ENCODE measurements around the gene PLEKHF1.
"Not testable (repeated sequence)": the region's sequence is repeated elsewhere in the genome, so short reads cannot be mapped to it uniquely, and the experiment has no call there.

Gene PLEKHF1

DNA sequence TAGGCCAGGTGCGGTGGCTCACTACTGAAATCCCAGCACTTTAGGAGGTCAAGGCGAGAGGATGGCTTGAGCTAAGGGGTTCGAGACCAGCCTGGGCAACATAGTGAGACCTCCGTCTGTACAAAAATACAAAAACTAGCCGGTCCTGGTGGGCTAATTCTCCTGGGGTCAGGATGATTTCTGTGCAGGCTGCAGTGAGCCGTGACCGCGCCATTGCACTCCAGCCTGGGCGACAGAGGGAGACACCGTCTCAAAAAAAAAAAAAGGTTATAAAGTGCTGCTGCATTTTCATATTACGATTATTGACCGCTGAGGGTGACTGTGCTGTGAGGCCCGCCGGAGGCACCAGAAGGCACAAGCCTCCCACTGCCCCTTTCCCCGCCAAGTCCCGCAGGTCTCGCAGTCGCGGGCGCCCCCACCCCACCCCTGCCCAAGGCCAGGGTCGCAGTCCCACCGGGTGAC, 477 bp upstream of the PLEKHF1 start:
- no peak for DNase-seq (ENCODE audit: low read depth in 2 of 2)

DNA sequence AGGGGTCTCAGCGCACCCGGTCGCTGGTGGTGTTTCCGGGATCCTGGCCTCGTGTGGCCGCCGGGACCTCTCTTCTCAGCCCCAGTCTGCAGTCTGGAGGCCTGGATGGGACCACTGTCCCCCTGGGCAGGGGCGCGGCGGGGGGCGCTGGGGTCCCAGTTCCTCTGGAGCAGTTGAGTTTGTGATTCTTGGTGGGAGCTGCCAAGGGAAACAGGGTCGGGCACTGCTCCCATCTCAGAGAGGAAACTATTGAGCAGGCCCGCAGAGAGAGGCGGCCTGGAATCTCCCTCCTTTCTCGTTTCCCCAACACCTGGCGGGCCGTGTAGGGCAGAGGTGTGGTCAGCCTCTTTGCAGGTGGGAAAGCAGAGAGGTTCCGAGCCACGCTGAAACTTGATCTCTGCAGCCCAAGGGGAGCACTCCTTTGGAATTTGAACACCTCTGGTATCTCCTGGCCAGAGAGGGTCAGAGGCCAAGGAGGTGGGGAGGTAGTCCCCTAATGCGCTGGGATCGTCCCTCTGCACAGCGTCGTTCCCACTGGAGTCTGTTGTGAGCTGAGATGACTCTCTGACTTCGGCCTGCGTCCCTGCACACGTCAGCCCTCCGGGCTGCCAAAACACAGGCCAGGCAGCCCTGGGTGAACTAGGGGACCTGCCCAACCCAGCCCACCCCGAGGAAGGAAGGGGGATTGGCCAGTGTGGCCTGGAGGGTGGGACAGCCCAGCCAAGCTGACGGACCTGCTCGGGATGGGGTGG, 741 bp downstream of the PLEKHF1 start:
- no peak for DNase-seq (ENCODE audit: low read depth in 2 of 2)

DNA sequence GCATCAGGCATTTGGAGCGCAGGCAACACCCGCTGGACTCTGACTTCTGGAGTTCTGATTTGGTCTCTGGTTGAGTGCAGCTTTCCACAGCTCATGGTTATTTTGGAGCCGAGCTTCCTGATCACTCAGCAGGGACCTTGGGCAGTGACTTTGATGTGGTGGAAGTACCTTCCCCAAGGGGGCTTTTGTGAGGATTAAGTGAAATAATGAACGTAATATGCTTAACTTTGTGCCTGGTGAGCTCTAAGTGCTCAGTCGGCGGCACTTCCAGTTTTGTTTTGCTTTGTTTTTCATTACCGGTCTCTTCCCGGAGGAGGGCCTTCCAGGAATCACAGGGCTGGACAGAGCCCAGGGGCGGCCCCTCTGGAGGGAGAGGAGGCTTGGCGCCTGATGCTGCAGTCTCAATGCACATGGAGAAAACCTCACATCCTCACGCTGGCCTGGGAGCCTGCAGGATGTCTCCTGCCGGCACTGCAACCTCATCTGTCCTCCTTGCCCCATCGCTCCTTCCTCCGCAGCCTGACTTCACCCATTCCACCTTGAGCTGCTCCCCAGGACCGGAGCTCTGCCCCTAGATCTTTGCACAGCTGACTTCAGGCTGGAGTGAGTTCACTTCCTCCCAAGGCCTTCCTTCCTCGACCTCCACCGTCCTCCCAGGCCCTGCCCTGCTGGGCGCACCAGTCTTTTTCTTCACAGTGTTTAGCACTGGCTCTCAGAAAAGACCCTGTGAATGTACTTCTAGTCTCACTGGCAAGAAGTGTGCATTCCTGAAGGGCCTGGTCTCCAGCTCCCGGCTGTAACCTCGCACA, 1.5 kb downstream of the PLEKHF1 start:
- no peak for DNase-seq (ENCODE audit: low read depth in 2 of 2)

DNA sequence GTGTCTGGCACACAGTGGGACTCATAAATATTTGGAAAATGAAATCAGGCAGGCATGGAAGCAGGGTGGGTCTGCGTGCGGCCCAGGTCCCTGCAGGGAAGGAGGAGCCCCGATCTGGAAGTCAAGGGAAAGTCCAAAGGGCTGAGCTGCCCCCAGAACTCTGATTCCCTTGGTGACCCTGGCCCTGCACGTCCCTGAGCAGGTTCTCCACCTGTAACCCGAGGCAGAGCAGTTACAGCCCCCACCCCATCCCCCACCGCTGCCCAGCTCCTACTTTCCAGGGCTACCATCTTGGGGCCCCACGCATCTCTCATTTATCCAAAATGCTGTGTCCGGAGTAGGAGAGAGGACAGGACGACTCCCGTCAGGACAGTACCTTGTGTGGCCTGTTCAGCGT, 2.1 kb downstream of the PLEKHF1 start:
- no peak for DNase-seq (ENCODE audit: low read depth in 2 of 2)

DNA sequence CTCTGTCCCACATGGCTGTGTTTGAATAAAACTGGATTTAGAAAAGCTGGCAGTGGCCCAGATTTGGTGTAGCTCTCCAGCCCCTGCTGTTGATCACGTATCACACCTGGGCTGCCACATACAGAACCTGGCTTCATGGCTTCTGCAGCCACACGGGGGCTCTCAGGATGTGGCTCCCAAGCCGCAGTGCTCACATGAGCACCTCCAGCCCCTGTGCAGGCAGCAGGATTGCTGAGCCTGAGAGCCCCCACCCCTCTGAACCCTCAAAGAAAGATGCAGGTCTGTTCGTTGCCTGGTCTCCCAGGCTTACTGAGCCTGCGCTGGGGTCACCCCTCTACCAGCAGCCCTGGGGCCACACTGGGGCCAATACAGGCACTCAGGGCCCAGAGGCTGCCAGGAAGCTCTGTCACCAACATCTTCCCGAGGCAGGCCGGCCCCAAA, 2.7 kb downstream of the PLEKHF1 start:
- peak in 1 of 2 donors; percentile 45 for DNase-seq (ENCODE audit: low read depth in 2 of 2)

DNA sequence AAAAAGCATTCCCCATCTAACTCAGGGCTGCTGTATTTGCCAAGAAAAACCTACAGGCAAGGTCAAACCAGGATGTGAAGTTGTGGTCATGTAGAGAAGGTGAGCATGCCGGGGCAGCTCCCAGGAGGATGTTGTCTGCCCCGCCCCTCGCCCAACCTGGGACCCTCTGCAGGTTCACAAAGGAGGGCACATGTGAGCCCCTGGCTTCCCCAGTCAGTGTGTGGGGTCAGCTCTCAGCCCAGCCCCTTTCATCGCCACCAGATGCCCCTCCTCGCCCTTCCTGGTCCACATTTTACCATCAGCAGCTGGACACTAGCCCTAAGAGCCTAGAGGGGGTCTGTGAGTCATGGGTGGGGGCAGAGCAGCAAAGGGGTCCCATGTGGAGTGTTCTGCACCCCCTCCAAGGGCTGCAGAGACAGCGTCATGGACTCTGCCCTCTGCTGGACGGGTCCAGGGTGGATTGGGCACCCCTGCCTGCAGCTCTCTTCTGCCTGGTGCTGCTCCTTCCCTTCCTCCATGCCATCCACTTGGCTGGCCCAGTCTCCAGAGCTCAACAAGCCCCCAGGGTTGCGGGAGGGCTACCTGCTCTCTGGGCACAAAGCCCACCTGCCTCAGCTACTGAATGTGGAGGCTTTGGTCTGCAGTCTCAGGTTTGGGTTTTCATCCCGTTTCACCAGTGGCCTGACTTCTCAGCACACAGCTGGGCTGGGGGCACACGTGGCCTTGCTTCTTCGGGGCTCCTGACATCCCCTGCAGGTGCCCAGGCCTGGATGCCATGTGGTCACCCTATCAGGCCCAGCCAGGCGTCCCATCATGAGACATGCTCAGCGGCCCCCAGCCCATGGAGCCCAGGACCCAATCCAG, 3.7 kb downstream of the PLEKHF1 start:
- no peak for DNase-seq (ENCODE audit: low read depth in 2 of 2)

DNA sequence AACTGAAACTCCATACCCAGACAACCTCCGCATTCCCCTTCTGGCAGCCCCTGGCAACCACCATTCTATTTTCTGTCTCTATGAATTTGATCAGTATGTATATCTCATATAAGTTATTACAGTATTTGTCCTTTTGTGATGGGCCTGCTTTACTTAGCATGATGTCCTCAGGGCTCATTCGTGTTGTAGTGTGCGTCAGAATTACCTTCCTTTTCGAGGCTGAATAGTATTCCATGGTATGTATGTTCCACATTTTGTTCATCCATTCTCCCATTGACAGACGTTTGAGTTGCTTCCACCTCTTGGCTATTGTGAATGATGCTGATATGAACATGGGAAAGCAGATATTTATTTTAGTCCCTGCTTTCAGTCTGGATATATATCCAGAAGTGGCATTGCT, 5.0 kb downstream of the PLEKHF1 start:
- DNase-seq (ENCODE audit: low read depth in 2 of 2) = no peak

DNA sequence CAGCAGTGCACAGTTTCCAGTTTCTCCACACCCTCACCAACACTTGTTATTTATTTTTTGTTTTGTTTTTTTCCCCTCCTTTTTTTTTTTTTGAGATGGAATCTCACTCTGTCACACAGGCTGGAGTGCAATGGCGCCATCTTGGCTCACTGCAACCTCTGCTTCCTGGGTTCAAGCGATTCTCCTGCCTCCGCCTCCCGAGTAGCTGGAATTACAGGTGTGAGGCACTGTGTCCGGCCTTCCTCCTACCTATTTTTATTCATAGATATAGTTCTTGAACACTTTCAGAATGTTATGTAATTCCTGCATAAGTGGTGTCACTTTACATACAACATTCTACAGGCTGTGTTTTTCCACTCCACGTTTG, 5.7 kb downstream of the PLEKHF1 start:
- not testable (repeated sequence) for DNase-seq (ENCODE audit: low read depth in 2 of 2)

DNA sequence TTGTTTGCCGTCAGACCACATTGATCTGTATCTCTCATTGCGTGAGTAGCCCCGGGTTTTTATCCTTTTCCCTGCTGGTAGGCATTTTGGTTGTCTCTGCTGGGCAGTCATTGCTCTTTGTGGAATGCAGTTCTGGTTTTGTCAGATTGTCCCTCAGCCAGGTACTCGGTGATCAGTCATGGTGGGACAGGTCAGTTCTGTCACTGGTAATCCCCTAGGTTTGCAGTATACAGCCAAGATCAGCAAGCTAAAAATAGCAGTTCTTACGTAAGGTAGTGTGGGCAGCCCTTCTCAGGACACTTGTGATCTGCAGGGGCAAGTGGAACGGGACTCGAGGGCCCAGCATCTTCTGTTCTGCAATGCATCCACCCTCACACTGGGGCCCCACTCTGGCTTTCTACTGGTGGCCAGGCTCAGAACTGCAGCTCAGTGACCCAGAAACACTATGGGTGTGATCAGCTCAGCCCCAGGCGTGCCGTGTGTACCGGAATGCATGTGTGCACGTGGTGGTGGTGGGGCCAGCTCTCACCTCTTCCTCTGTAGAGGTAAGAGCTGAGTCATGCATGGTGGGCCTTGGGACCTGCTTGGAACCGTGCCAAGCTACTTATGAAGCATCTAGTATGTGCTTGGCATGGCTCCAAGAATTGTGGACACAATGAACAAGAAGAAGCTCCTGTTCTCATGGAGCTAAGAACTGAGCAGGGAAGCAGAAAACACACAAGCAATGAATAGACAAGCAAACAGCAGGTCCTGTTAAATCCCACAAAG, 6.3 kb downstream of the PLEKHF1 start:
- DNase-seq (ENCODE audit: low read depth in 2 of 2) = peak; percentile 84 to 87

DNA sequence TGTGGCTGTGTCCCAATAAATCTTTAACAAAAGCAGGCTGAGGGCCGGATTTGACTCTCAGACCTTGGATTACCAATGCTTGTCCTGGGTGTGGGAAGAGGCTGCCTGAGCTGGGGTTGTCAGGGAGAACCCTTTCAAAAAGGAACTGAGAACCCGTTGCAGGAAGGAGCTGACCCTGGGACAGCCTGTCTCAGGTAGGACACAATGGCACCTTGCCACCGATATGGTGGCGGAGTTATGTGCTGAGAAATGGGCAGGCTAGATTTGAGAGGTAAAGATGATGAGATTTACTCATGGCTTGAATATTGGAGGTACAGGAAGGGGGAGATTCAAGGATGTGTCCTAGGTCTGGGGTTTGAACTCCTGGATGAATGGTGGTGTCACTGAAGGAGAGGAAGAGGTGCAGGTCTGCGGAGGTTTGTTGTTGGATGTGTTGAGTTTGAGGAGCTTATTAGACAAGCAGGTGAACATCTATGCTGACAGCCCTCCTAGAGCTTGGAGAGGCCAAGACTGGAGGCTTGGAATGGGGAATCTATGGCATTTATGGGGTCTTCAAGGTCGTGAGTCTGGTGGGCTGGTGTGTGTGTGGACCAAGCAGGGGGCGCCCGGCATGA, 7.2 kb downstream of the PLEKHF1 start:
- DNase-seq (ENCODE audit: low read depth in 2 of 2) = no peak

DNA sequence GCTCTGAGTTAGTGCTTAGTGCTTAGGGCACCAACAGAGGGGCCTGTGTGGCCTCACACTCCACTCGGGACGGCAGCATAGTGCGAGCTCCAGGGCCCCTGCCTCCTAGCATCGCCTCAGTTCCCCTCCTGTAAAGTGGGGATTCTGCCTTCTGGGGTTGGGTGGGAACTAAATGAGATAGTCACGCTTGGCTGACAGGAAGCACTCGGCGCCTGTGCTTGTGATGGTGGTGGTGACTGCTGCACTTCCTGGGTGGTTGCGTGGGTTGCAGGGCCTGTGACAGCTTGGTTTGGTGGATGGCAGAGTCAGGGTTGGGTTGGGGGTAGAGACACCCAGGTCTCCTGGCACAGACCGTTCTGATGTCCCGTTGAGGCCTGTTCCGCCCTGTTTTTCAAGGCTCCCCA, 7.7 kb downstream of the PLEKHF1 start:
- DNase-seq (ENCODE audit: low read depth in 2 of 2) = peak; percentile 76 to 81

DNA sequence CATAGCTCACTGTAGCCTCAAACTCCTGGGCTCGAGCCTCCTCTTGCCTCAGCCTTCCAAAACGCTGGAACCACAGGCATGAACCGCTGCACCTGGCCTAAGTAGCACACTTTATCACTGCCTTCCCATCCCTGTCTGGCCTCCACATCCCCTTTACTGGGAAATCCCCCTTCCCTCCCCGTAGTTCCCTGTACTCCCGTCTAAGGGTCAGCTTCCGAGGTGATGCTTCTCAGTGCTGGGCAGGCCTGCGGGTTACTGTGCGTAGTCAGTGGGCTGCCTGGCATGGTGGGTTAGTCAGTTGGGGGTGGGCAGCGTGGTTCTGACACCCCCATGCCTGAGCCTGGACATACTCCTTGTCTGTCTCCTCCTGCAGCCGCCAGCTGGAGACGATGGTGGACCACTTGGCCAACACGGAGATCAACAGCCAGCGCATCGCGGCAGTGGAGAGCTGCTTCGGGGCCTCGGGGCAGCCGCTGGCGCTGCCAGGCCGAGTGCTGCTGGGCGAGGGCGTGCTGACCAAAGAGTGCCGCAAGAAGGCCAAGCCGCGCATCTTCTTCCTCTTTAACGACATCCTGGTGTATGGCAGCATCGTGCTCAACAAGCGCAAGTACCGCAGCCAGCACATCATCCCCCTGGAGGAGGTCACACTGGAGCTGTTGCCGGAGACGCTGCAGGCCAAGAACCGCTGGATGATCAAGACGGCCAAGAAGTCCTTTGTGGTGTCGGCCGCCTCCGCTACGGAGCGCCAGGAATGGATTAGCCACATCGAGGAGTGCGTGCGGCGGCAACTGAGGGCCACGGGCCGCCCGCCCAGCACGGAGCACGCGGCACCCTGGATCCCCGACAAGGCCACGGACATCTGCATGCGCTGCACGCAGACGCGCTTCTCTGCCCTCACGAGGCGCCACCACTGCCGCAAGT, 8.4 kb downstream of the PLEKHF1 start:
- no peak for DNase-seq (ENCODE audit: low read depth in 2 of 2)

DNA sequence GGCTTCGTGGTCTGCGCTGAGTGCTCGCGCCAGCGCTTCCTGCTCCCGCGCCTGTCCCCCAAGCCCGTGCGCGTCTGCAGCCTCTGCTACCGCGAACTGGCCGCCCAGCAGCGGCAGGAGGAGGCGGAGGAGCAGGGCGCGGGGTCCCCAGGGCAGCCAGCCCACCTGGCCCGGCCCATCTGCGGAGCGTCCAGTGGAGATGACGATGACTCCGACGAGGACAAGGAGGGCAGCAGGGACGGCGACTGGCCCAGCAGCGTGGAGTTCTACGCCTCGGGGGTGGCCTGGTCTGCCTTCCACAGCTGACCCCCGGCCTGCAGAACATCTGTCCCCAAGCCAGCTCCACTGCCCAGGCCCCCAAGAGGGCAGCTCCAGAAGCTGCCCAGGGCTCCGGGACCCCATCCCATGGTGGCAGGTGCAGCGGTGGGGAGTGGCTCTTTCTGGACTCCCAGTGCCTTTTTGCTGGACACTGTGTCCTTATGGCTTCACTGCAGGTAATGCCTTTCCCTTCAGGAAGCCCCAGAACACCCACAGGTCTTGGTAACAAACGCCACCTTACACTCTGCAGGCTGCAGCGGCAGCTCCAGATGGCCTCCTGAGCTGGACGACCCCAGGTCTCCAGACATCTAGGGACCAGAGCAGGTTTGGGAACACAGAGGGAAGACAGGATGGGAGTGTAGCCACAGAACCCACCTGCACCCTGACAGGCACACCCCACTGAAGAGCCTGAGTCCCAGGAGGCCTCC, 9.3 kb downstream of the PLEKHF1 start:
- DNase-seq (ENCODE audit: low read depth in 2 of 2) = no peak

DNA sequence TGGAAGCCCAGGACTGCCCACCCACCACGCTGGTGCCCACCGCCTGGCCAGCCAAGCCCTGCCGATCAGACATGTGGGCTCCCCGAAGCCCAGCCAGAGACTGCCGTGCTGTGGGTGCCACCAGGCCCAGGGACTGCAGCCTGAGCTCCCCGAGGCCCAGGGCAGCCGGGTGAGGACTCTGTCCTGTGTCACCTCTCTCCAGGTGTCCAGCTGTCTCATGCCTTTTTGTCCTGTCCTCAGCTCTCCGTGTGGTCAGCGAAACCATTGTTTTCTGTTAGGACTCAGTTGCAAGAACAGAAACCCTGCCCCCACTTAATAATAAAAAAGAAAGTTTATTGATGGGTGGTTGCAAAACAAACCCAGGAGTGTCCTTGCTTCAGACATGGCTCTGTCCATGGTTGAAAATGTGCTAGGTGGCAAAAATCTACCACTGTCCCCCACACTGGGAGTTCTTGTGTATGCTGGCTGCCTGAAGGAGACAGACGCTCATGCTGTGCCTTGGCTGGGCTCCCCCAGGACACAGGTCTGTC, 9.9 kb downstream of the PLEKHF1 start:
- DNase-seq (ENCODE audit: low read depth in 2 of 2) = no peak

DNA sequence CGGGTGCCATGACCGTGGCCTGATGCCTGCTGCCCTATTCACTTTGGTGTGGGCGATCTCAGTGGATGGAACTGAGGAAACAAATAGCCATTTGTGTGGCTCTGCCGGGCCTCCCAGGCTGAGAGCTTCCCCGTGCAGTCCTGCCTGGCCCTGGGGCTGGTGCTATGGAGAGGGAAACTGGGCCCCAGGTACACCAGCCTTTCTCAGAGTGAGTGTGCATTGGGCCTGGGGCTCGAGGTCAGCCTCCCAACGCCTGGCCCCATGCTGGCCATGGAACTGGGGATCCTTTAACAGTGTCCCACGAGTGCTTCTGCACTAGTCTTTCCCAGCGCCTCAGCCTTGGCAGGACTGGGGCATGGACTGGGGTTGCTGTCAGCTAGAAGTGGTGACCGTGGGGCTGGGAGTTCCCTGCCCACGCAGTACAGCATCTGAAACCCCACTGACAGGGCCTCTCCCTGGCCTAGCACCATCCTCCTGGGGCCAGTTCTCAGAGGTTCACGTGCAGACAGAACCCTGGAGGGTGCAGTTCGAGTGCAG, 10.5 kb downstream of the PLEKHF1 start:
- no peak for DNase-seq (ENCODE audit: low read depth in 2 of 2)

DNA sequence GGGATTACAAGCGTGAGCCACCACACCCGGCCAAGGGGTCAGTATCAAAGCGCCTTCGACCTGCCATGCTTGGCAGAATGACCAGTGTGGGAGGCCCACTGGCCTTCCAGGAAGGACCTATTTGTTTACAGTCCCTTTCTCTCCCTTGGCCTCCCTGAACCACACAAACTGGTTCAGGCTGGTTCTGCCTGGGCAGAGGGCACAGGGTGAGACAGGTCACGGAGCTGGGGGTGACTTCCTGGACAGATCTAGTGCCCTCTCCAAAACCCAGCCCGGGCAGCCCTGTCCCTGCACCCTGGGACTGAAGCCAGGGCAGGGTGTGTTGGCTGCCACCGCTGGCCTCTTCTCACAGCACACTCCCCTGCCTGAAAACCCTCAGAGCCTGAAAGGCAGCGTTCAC, 11.3 kb downstream of the PLEKHF1 start:
- no peak for DNase-seq (ENCODE audit: low read depth in 2 of 2)

DNA sequence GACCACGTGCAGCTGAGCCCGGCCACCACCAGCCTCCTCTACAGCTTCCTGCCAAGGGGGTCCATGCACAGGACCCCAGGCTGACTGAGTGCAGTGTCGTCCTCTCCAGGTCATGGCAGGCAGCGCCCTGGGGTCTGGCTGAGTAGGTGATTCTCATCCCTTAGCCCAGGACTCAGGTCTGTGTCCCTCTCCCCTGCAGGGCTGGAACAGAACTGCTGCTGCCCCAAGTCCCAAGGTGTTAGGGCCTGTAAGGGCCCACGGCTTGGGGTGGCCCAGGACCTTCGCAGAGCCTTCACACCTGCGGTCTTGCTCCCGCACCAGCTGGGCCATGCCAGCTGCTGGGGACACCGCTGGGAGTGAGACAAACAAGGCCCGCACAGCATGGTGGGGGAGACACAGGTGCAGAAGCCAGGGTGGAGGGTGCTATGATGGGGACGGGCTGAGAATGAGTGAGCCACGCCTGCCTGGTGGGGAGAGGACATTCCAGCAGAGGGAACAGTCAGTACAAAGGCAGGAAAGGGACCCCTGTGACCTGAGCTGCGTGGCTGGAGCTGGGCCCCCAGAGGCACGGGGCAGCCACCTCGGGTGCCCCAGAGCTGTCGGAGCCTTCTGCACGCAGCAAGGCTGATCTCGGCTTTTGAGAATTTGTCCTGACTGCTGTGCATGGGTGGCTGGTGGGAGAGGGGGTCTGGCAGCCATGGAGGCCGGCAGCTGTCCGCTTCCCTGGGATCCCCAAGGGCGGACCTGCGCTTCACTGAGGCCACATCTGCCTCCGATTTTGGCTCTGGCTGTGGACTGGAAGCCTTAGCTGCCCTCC, 11.9 kb downstream of the PLEKHF1 start:
- DNase-seq (ENCODE audit: low read depth in 2 of 2) = no peak
